GM18498 (cell line): ENCODE results near the gene TNRC18.
"Not testable (repeated sequence)": the region's sequence is repeated elsewhere in the genome, so short reads cannot be mapped to it uniquely, and the experiment has no call there.

ENCODE experiments used
- ATAC-seq: cut with Tn5 transposase; IDR thresholded peaks from one replicate; pipeline ENCODE4 v1.9.1; 2021; ENCODE audit warnings: mild to moderate bottlenecking, moderate library complexity; ENCODE audit not compliant: unreplicated experiment

TNRC18 gene

DNA sequence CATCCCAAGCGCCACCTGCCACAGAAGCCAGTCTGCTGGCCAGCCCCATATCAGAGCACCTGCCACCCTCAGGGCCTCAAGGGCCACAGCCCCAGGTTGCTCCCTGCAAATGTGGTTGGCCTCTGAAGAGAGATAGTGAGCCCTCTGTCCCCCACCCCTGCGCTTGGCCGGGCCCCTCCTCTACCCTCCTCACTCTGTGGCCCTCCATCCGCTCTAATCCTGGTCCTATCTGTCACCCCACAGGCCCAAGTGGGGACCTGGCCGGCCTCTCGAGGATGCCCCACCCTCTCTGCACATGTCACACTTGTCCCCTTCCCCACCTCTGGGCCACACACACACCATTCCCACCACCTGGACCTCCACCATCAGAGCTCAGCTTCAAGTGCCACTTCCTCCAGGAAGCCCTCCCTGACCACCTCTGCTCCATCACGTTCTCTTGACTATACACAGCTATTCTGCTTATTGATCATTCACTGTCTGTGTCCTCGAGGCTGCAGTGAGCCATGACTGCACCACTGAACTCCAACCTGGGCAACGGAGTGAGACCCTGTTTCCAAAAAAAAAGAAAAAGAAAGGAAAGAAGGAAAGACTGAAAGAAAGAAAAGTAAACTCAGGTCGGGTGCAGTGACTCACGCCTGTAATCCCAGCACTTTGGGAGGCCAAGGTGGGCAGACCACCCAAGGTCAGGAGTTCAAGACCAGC, 42.4 kb downstream of the TNRC18 start:
- ATAC-seq = no peak

DNA sequence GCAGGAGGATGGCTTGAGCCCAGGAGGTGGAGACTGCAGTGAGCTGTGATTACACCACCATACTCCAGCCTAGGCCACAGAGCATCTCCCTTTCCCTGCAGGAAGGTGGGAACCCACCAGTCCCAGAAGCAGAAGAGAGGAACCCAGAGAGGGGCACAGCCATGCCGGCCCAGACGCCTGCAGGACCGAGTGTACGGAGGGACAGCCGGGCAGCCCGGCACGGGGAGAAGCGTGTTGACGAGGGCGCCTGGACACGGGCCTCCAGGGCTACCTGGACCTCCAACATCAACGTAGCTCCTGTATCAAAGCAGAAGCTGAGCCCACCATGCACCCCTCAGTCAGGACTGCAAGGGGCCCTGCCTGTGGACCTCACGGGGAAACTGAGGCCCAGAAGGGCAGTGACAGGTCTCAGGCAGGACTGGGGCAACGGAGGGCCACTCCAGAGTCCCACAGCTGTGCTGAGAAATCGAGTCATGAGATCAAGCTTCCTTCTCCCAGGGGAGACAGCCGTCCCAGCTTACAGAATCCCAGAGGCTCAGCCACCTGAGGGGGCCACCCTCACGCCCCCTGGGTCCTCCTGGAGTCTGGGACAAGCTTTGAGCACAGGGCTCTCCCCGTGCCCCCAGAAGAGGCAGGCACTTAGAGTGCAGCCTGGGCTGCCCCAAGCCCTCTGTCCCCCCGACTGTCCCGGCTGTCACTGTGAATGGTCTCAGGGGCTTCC, 43.1 kb downstream of the TNRC18 start:
- ATAC-seq = no peak

DNA sequence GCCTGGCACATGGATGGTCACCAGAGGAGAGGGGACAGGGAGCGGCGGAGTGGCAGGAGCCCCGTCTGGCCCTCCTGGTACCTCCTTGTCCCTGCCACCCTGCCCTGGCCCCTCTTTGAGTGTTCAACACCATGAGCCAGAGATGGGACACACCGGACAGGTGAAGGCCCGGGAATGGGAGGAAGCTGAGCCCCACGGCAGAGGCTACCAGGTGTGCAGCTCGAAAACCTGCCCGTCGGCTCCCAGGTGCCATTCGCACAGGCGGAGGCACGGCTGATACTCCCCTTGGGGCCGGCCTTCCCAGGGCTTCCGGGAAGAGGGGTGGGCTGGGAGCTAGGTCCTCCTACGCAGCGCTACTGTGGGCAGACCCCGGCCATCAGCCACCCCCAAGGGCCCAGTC, 44.1 kb downstream of the TNRC18 start:
- ATAC-seq = no peak

DNA sequence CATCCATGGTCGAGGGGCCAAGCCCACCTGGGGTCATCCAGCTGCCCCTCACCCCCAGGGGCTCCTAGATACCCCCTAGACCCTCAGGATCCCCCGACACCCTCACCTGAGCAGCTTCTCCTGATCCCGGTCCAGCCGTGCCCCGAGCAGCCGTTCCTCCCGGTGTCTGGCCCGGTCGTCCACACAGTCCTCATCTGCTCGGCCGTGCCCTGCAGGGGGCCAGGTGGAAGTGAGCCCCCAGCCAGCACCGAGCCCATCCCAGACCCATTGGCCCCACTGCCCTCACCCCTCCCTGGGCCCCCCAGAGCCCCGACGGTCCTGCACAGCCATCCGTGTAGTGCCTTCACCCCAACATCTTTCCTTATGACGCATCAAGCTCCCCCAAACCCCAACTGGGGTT, 45.8 kb downstream of the TNRC18 start:
- ATAC-seq = no peak

DNA sequence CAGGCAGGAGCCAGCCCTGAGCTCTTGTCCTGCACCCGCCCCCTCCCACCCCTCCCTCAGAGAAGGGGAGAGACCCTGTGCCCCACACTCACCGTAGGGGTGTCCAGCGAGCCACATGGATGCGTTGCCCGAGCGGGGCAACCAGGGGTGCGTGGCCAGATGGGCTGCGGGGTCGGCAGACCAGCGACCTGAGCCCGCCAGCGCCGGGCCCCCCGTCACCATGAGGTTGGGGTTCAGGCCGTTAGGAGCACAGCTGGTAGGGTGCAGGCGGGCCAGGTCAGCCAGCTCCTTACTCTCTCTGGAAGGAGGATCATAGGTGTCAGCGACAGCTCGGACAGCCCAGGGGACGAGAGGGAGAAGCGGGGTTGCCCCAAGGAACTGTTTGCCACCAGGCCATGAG, 46.4 kb downstream of the TNRC18 start:
- no peak for ATAC-seq

DNA sequence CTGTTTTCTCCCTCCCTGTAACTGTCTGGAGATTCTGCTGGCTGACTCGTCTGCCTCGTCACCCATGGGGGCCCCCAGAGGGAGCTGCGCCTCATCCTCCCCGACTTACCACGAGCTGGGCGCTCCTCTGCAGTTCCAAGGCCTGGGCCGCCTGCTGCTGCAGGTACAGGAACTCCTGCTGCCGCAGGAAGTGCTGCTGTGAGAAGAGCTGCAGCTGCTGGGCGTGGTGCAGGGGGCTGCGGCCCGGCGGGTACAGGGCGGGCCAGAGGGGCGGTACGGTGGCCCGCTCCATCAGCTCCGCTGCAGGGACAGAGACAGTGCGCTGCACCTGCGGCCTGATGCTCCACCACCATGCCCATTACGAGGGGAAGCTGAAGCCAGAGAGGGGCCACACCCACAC, 47.7 kb downstream of the TNRC18 start:
- ATAC-seq = no peak

DNA sequence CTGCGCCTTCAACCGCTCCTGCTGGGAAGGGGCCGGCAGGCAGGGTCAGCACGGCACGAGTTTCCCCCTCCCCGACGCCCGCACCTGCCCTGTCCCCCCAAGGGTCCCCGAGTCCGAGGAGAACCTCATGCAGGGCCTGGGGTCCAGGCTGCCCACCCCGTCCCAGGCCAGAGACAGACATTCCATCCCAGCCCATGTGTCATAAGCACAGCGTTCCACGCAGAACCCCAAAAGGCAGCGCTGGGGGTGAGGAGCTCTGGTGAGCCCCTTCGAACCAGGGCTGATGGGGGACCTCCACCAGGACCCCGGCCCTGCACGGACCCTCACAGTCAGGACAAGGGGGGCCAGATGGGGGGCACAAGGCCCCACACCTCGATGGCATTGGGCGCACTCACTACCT, 49.2 kb downstream of the TNRC18 start:
- no peak for ATAC-seq

DNA sequence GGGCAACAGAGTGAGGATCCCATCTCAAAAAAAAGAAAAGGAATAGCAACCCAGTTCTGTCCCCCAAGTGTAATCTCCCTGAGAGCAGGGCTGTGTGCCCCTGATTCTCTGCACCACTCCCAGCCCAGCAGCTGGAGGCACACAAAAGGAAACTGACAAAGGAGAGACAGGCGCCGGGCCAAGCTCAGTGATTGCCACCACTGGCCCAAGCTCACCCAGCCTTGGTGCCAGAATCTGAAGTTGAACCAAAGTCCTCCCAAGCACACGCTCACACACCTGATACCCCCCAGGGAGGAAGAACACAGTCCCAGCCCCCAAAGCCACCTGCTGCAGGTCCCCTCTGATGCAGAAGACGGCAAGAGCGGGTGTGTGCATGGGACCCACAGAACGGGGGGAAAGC, 50.3 kb downstream of the TNRC18 start:
- ATAC-seq = no peak

DNA sequence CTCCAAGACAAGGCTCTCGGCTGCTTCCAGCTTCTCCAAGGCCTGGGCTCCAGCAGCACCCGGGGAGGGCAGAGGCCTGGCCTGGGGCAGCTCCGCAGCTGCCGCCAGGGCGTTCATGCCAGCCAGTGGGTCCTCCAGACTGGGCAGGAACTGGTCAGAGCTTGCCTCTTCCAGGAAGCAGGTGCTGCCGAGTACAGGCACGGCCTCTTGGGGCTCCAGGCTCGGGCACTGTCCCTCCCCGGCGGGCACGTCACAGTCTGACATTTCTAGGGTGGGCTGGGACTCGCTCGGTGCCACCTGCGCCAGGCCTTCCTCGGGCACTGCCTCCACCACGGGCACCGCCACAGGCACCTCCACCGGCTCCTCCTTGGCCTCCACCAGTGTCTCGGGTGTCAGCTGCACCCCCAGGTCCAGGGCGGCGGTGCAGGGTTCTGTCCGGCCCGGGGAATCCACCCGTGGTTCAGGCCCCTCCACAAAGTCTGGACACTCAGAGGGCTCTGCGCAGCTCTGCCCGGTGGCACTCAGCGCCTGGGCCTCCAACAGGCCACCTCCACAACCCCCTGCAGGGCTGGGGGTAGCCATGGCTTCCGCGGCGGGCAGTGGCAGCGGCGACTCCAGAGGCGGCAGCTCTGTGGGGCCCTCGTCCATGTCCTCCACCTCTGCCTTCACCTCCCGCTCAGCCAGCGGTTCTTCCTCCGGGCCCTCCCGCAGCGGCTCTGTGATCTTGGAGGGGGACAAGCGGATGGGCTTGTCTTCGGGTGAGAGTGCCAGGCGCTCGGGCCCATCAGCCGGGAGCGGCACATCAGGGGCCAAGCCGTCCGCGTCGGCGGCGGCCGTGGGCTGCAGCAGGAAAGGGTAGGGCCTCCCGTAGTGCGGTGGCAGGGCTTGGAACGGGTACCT, 52.9 kb downstream of the TNRC18 start:
- ATAC-seq = no peak

DNA sequence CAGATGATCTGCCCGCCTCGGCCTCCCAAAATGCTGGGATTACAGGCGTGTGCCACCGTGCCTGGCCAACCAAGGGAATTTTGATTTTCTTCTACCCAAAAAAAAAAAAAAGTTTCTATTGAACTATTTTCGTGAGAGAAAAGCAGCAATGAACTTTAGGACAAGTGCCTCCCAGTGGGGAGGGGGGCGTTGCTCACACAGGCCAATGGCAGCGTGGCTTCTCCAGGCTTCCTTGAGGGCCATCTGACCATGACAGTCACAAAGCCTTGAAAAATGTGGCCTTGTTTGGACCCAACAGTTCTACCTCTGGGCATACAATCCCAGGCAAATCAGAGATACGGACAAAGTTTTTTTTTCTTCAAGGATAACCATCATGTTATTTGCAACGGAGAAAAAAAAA, 56.0 kb downstream of the TNRC18 start:
- no peak for ATAC-seq

DNA sequence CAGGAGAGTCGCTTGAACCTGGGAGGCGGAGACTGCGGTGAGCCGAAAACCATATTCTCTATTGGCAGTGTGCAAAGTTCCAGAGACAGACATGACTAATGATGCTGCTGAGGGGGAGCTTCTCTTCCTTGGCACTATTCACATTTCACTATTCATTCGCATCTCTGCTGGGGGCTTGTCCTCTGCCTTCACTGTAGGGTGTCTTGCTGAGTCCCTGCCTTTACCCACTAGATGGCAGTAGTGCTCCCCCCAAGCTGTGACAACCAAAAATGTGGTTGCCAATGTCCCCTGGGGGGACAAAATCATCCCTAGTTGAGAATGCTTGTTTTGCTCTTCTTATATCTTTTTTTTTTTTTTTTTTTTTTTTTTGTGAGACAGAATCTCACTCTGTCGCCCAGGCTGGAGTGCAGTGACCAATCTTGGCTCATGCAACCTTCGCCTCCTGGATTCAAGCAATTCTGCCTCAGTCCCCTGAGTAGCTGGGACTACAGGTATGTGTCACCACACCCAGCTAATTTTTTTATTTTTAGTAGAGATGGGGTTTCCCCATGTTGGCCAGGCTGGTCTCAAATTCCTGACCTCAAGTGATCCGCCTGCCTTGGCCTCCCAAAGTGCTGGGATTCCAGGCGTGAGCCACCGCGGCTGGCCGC, 57.5 kb downstream of the TNRC18 start:
- ATAC-seq = not testable (repeated sequence)

DNA sequence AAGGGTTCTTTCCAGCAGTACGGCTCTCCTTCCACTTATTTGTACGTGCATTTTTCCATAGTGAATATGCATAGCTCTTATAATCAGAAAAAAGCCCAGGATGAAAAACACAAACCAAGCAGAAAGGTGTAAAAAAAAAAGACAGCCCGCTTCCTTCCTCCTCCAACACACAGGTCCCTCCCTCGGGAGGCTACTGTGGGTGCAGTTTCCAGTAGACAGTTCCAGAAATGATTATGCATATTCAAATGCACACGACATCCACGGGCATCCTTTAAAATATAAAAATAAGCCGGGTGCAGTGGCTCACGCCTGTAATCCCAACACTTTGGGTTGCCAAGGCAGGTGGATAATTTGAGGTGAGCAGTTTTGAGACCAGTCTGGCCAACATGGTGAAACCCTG, 59.9 kb downstream of the TNRC18 start:
- ATAC-seq = peak; percentile 48

DNA sequence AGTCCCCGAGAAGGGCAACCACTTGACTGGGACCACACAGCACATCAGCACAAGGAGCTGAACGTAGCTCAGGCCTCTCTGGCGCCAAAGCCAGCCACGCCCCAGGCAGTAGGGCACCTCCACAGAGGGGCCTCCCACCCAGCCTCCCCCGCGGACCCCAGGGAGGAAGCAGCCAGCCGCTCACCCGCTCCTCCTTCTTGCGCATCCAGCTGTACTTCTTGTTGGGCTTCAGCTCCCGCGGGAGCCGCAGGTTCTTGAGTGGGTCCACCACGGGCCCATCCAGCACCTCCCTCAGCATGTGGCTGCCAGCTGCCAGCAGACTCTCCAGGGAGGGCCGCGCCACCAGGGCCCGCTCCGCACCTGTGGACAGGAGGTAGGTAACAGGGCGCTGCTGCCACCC, 61.2 kb downstream of the TNRC18 start:
- no peak for ATAC-seq

DNA sequence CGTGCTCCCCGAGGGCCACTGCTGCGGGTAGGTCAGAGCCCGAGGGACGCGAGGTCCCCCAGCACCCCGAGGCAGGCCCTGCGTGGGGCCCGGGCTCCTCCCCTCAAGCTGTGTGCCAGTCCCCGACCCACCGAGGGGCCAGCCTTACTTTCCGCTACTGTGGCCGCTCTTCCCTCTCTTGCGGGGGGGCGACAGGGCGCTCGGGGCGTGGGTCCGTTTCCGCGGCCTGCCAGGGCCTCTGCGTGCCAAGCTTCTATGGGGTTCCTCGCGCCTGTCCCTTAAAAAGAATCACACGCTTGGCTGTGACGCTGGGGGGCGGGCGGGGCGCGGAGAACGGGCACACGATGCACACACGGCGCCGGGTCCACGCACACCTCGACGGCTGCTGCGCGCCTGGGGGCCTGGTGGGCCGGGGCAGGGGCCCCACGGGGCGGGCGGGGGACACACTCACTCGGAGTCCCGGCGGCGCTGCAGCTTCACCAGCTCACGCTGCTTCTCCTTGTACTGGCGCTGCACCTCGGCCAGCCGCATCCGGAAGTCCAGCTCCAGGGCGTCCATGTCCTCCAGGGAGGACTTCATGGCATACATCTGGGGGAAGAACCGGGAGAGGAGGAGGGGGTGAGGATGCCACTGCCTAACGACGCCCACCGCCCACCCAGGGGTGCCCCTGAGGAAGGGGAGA, 62.0 kb downstream of the TNRC18 start:
- ATAC-seq = no peak

DNA sequence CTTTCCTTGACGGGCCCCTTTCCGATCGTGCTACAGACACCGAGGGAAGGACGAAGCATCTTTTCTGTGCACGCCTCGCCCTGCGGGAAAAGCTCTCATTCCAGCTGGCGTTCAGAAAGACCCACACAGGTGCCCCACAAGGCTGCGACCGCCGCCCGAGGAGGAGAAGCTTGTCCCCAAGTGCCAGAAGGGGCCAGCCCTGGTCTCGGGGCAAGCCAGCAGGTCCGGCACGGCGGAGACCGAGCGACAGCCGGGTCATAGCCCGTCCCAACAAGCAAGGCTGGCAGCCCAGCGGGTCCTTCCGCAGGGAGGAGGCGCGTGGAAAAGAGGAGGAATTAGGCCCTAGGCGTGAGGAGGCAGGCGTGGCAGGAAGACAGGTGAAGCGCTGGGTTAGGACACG, 62.7 kb downstream of the TNRC18 start:
- ATAC-seq = no peak

DNA sequence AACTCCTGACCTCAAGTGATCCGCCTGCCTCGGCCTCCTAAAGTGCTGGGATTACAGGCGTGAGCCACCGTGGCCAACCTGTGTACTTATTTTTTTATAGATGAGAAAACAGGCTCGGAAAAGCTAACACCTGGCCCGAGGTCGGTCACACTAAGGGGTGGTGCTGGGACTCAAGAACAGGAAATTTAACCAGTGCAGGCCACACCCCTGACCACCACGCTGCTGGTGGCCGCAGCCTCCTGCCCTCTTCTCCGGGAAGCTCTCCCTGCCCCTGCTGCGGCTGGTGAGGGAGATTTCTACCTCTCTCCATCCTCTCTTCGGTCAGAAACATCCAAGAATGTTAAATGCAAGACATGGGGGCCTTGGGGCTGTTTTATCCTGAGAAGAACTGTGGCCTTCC, 63.2 kb downstream of the TNRC18 start:
- ATAC-seq = no peak

DNA sequence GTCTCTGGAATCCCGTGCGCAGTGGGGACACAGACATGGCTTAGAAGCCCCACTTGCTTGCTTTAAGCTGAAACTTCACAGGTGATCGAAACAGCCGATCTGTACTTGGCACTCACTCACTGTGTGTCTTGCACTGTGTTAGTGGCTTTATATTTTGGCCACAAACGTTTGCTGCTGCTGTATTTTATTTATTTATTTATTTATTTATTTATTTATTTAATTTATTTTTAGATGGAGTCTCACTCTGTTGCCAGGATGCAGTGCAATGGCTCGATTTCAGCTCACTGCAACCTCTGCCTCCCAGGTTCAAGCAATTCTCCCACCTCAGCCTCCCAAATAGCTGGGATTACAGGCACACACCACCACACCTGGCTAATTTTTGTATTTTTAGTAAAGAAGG, 63.6 kb downstream of the TNRC18 start:
- ATAC-seq = not testable (repeated sequence)

DNA sequence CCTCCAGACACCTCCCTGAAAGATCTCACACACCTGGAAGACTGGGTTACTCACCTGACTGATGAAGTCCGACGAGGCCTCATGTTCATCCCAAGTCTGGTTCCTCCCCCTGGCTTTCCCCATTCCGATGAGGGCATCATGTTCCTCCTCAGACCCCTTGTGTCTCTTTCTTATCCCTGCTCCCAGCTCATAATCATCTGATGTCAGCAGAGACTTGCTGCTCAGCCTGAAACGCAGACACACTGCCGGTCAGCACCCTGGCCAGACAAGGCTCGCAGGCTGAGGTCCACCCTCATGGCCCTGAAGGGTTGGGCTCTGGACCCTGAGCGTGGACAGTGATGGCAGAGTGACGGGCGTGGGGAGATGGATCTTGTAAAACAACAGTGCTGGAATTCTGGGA, 64.3 kb downstream of the TNRC18 start:
- no peak for ATAC-seq

DNA sequence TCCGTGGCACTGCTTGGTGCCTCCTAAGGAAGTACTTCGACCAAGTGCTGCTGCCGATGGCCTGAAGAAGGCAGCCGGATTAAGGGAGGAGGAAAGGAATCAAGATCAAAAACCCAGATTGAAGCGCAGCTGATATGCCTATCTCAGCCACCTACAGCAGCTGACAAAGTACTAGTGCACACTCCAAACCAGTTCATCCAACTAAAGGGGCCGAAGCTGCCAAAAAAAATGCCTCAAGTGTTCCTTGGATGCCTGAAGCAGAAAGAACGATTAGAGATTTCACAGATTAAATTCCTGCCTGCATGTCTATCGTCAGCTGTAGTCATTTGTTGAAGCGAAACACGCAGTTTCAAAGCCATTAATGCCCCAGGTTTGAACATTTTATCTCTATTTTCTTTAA, 65.7 kb downstream of the TNRC18 start:
- ATAC-seq = no peak

DNA sequence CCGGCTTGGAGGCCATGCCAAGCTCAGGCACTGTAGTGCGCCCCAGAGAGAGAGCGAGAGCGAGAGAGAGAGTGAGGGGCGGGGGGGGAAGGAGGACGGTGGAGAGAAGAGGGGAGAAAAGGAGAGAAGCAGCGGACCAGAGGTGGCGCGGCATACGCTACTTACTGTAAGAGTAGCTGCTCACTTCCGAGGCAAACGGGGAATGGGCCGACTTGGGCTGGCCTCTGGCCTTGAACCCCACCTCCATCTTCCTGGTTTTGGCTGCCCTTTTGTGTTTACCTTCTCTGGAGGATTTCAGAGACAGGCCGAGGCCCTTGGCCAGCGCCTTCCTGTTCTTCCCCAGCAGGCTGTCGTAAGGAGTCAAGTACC, 66.9 kb downstream of the TNRC18 start:
- no peak for ATAC-seq
